Activated CD4-positive, CD25-positive, alpha-beta regulatory T cell (primary cell): ENCODE measurements around the gene BICD1.
"Not testable (repeated sequence)": the region's sequence is repeated elsewhere in the genome, so short reads cannot be mapped to it uniquely, and the experiment has no call there.

Experiments used
- DNase-seq, 4 experiments: peaks; one replicate each; lab custom pipeline; 2025; lab: John Stamatoyannopoulos, UW

Gene BICD1

DNA sequence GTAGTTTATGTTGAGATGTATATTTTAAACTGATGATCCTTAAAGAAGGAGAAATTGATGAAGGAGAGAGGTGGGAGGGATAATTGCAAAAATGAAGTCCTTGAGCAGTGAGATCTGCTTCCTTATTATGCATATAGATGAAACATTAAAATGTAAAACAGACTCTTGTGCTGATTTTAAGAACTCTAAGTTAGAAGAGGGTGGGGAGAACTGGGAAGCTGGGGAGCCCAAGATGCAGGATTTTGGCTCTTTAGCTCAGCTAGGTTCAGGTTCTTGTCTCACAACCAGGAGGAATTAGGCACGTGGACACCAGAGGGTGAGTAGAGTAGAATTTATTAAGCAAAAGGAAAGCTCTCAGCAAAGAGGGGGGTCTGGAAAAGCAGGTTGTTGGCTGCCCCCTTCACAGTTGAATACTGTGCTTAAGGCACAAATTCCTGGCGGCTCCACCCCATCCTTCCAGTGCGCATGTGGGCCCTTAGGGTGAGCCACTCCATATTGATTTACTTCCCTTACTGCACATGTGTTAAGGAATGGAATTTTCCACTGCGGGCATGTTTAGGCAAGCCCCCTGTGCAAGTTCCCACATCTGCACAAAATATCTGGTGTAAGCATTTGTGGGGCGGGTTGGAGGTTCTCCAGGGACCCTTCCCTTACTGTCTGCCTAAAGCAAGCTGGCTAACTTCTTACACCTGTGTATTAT is 141.9 kb downstream of the BICD1 start:
- DNase-seq, result no peak

DNA sequence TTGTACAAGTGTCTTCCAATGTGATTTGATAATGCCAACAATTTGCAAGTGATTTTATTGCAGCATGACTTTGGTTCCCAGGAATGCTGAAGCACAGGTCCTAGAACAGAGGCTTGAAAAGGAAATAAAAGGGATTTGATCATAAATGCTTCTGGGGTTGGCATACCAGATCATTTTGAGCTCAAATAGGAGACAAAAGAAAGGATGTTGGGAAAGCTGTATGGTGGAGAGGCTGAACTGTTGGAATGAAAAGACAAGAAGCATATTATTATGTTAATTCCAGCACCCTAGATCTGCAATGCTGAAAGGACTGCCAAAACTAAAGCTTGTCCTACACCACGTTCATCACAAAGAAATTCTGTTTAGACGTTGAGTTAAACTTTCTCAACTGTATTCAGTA is 143.1 kb downstream of the BICD1 start:
- DNase-seq, result no peak

- DNase-seq, result no peak
These were observed 145.8 kb downstream of the BICD1 start for GRCh38 chr12:32252199-32253073.

- no peak for DNase-seq
These were observed 146.6 kb downstream of the BICD1 start for GRCh38 chr12:32253154-32253790.

DNA sequence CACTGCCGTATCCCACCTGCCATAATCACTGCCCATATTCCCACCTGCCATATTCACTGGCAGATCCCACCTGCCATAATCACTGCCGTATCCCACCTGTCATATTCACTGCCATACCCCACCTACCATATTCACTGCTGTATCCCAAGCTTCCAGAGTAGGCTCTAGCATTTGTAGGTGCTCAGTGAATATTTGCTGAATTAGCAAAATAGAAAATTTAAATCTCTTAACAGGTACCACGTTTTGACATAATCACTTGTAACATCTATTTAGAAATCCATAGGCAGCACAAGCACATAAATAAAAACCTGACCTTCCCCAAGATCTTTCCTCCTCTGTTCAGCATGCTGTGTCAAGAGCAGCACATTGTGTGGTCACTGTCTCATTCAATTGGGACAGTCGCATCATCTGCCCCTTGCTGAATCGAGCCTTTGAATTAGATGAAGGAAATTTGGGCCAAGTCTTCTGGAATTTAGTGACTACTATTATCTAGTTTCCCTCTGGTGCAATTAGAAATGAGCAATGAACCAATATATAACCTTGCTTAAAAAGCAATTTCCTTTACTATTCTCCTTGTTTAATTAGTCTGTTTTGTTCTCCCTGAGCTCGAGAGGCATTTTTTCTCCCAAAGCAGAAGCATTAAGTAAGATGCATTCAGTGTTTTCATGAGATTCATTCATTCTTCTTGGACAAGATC is 147.8 kb downstream of the BICD1 start:
- DNase-seq, result no peak

DNA sequence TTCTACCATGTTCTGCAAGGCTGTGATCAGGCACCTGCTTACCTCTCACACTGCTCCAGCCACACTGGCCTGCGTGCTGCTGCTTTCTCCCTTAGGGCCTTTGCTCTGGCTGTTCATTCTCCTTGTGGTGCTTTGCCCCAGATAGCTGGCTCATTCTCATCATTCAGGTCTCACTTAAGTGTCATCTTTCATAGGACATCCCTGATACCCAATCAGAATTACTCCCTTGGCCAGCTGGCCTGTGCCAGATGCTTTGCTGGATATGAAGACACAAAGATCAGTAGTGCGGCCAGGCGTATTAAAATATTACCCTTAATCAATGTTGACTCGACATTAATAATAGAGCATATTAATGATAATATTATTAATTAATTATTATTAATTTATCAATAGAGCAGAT is 148.9 kb downstream of the BICD1 start:
- no peak for DNase-seq

- no peak for DNase-seq
These were observed 151.2 kb downstream of the BICD1 start for GRCh38 chr12:32257695-32258496.

DNA sequence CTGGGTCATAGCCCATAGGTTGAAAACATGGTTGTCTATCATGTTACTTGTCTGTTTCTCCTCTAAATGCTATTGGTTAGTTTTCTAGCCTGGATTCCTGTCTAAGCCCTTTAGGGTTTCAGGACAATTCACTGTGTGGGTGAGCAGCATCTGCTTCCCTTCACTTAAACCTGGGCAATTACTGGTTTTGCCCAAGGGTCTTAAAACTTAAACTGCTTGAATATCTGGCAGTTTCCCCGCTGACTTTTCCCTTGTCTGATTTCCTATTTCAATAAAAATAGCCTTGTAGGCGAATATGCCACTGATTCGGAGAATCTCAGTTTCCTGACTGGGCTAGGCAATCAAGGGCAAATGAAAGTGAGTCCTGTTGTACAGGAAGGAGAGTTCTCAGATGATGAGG is 154.0 kb downstream of the BICD1 start:
- DNase-seq, result no peak

- no peak for DNase-seq
These were observed 155.0 kb downstream of the BICD1 start for GRCh38 chr12:32261638-32262037.

DNA sequence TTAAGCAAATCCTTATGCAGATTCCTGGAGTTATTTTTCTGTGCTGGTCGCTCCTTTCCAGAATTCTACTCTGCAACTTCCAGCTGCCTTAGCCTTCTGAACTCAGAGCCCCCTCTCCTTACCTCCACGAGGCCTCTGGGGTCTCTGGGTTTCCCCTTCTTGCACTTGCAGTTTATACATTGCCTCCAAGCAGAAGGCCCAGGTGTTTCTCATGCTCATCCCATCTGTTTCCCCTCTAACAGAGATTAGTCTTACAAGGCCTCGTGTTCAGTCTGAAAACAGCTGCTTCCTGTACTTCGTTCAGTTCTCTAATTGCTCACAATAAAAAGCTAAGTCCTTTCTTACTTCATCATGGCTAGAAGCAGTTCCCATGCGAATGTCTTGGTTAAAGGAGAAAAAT is 158.3 kb downstream of the BICD1 start:
- DNase-seq, result no peak

GRCh38 chr12:32265456-32265855 is 158.8 kb downstream of the BICD1 start:
- DNase-seq, result no peak

GRCh38 chr12:32265951-32266350 is 159.3 kb downstream of the BICD1 start:
- DNase-seq, result no peak

DNA sequence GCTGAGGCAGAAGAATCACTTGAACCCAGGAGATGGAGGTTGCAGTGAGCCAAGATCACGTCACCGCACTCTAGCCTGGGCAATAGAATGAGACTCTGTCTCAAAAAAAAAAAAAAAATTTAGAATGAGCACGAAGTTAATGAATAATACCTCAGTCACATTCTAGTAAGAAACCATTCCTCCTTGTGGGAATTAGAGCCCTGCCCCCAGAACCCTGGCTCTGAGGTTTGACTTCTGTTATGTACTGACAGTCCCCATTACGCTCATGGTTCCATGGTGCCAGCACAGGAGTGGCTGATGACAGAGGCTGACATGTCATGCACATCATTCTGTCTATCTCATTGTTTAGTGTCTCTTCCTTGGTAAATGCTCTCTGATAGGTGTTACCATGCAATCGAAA is 160.1 kb downstream of the BICD1 start:
- no peak for DNase-seq

DNA sequence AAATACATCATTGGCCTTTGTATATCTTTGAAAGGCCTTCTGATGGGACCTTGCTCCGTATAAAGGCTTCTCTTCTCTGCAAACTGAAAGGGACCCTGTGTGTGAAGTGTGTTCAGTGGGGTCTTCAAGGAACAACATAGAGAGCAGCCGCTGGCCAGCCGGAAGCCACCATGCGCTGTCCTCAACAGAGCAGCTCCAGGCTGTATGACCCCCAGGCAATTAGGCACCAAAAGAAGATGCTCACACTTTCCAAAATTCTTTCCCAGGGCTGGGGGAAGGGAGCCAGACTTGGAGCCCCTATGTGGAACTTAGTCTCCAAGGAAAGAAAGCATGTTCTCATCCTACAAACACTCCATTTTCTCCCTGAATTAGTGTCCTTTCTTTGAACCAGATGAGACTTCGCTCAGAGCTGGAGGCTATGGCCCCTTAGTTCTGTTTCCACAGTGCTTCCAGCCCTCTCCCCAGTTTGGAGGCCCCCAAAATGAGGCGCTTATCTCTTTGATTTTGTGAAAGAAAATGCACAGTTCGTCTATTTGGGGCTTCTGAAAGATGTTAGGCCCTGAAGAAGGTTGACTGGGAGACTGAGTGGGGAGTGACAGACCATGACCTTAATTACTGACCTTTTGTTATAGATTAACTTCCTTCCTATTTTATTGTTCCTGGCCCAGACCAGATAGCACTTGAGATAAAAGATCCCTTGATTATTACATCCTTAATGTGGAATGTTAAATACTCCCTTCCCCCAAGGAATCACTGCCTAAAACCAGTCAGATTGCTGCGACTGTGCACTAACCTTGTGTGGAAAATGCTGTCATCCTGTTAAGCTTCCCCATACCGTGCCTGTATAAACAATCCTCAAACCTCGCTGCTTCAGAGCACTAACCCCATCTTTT is 164.4 kb downstream of the BICD1 start:
- DNase-seq, result no peak

DNA sequence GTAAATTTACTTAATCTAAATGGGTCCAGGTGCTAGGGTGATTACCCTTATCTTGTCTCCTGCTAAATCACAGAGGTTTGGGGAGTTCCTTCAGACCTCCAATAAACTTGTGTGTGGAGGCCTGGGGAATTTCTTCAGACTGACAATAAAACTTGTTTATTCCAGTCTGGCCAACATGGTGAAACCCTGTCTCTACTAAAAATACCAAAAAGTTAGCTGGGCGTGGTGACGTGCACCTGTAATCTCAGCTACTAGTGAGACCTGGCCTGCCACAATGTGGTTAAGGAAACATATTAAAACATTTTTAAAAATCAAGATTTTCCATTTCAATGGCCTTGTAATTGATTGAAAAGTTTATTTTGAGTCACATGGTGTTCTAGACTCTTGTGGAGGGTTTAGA is 165.8 kb downstream of the BICD1 start:
- DNase-seq, result no peak

DNA sequence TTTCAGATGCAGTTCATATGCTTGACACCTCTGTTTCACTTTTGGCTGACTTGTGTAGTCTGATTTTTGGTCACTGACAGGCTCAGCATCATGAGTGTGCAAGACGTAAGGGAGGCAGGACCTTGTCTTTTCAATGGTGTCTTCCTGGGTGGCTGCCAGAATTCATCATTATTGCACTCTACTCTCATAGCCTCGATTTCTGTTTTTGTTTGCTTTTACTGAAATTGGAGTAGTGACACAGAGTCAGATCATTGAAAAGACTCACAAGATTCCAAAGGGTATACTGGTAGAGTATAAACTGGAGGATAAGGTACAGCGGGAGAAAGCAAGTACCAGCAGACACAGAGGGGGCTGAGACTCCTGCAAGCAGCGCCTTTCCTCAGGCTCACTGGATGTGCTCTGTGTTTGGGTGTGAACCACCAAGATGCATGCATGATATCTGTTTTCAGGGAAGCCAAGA is 166.4 kb downstream of the BICD1 start:
- DNase-seq, result no peak

DNA sequence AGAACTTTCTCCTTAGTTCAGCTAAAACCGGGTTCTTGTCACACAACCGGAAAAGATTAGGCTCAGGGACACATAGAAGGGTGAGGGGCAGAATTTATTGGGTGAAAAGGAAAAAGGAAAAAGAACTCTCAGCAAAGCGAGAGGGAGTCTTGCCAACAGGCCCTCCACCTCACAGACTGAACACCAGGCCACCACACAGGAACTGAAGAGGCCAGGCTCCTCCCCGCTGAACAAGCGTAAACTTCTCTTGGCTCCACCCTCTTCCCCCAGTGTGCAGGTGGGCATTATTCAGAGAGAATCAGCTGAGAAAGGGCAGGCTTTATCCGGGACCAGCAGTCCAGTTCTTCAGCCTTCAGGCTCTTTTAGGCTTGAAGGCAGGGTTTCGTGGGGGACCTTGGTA is 167.1 kb downstream of the BICD1 start:
- peak in 2 of 4 experiments; percentile 16 to 27 for DNase-seq

- DNase-seq, result no peak
These were observed 168.0 kb downstream of the BICD1 start for GRCh38 chr12:32274665-32275064.

DNA sequence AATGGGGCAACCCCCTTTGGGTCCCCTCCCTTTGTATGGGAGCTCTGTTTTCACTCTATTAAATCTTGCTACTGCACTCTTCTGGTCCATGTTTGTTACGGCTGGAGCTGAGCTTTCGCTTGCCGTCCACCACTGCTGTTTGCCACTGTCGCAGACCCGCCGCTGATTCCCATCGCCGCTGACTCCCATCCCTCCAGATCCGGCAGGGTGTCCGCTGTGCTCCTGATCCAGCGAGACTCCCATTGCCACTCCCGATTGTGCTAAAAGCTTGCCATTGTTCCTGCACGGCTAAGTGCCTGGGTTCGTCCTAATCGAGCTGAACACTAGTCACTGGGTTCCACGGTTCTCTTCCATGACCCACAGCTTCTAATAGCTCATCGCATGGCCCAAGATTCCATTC is 168.9 kb downstream of the BICD1 start:
- DNase-seq, result not testable (repeated sequence)

DNA sequence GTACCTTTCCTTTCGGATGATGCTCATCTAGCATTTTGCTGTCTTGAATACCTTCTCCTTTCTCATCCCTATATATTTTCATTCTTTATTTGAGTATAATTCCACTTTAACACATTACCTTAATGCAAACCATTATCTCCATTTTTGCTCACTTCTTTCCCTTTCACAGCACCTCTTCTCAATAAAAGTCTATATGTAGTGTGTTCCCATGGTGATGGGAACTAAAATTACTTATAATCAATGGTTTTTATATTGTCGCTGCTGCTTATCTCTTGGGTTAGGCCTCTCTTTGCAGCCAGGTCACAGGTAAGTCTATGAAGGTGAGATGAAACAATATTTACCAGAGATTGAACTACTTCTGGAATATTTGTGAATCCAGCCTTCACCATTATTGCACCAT is 171.1 kb downstream of the BICD1 start:
- DNase-seq, result no peak
